Heart left ventricle (tissue), 16 donors: ENCODE results near the gene TCF4. TPM values are rescaled to one million over a fixed set of nuclear protein-coding genes. Genes with fewer than 3 reads are reported as not detected.

Experiments
- ATAC-seq, 4 donors: fragments of 200-7000 bp; cut with Tn5 transposase; one replicate each; pipeline ENCODE4 v1.9.1; 2020 to 2022; ENCODE audit warnings: moderate library complexity in 4 of 4, mild to moderate bottlenecking in 3 of 4, moderate number of reproducible peaks in 1 of 4
- DNase-seq, 5 donors: peaks; one replicate each; pipeline ENCODE4 v3.0.0-alpha.2; 2020
- H3K27ac ChIP-seq, 12 donors: fragments of 200-600 bp; sonication (generic) in 4 of 12; one replicate each; pipeline versions ENCODE4 v1.5.0 to v1.8.0; 2016 to 2022; ENCODE audit warnings: mild to moderate bottlenecking in 2 of 12
- H3K27me3 ChIP-seq, 9 donors: fragments of 200-600 bp; sonication (generic) in 2 of 9; one replicate each; pipeline versions ENCODE4 v1.5.1 to v1.8.0; 2016 to 2022; ENCODE audit warnings: mild to moderate bottlenecking in 3 of 9
- H3K36me3 ChIP-seq, 9 donors: fragments of 200-600 bp; sonication (generic) in 2 of 9; one replicate each; pipeline versions ENCODE4 v1.5.0 to v1.8.0; 2018 to 2022; ENCODE audit warnings: mild to moderate bottlenecking in 2 of 9
- H3K4me1 ChIP-seq, 12 donors: fragments of 200-600 bp; sonication (generic) in 4 of 12; one replicate each; pipeline versions ENCODE4 v1.5.0 to v1.8.0; 2016 to 2022; ENCODE audit warnings: mild to moderate bottlenecking in 3 of 12
- H3K4me3 ChIP-seq, 12 donors: fragments of 200-600 bp; sonication (generic) in 4 of 12; one replicate each; pipeline versions ENCODE4 v1.5.0 to v1.8.0; 2017 to 2022; ENCODE audit warnings: mild to moderate bottlenecking in 9 of 12, moderate library complexity in 4 of 12
- H3K9me3 ChIP-seq, 12 donors: fragments of 200-600 bp; sonication (generic) in 4 of 12; one replicate each; pipeline versions ENCODE4 v1.5.0 to v1.8.0; 2016 to 2022; ENCODE audit warnings: mild to moderate bottlenecking in 1 of 12
- POLR2A ChIP-seq, 2 donors: fragments of 450-650 bp; IDR thresholded peaks; one replicate each; pipeline ENCODE4 v1.6.1; 2017; ENCODE audit warnings: antibody characterized with exemption in 2 of 2, mild to moderate bottlenecking in 2 of 2, moderate library complexity in 2 of 2
- WGBS, 4 donors: extraction: QIAGEN DNeasy Blood & Tissue Kit in 2 of 4; methylation state at CpG; one replicate each; pipeline versions ENCODE4 v1.1.5 to v1.1.7; 2013 to 2018; 5-methylcytosine and 5-hydroxymethylcytosine counted together
- intact Hi-C, 10 donors: fragments of 100-400 bp; cut with DNase I; formaldehyde crosslinking; loops; one replicate each; pipeline versions ENCODE4 v1.11.1 to v1.14.2; 2022
- polyA plus RNA-seq, 2 donors: library from polyadenylated mRNA; stranded (reverse); fragments of 200-250 nt; gene quantifications; one replicate each; pipeline ENCODE4 v1.2.3, GENCODE V29; 2013
- total RNA-seq, 9 donors: library from RNA; depleted of rRNA in 2 of 9; stranded (reverse); fragments of >200 nt in 2 of 9; fragmentation: NEBNext Ultra II Directional in 3 of 9; extraction: Animal tissue kit (Norgen Biotek cat#: 25700) in 3 of 9; gene quantifications; one replicate each; pipeline versions ENCODE4 v1.1.0 to v1.2.4, GENCODE V29; 2016 to 2023
- TF ChIP-seq, protein P1 (sequence below), 12 donors: fragments of 200-600 bp; sonication (generic) in 4 of 12; IDR thresholded peaks; one replicate each; pipeline versions ENCODE4 v1.5.0 to v1.8.0; 2018 to 2022; ENCODE audit warnings: antibody characterized with exemption in 12 of 12, mild to moderate bottlenecking in 5 of 12
- donor health status: ischemic (EF 13 %, LVEDD 7.1; RV severe dilation, severe dysfunction).
- donor health status: healthy with polysubstance abuse.
- donor health status: DM: no; HTN: yes; CAD: no.
- donor health status: DM: no; HTN: no; CAD: no.
- donor health status: ischemic (EF 25% LVEDD 6.9; RV normal size, moderate dysfunction).
- donor health status: ischemic (EF 25% LVEDD 5.7; RV mildly dilated, moderate dysfunction).
- donor health status: healthy.
- donor health status: DM: yes; HTN: yes; CAD: no.
- donor health status: ischemic (EF 35%, LVEDD 5.7; RV mildly dilated, moderate dysfunction).
- donor health status: nonischemic (EF 11% LVEDD 7.7; RV severe dilation, severe dysfunction).
- donor health status: DM: yes; HTN: yes; CAD: no.
- donor health status: PGD.
- donor health status: ischemic (EF 29% LVEDD 5.4; RV normal size, mild dysfunction).
- donor health status: nonischemic (EF 23%, LVEDD 6.1; RV moderate dilation, normal function).

The TCF4 gene
- total and polyA plus RNA-seq, 11 donors = 12.8 to 119 (median 71.5) TPM

DNA sequence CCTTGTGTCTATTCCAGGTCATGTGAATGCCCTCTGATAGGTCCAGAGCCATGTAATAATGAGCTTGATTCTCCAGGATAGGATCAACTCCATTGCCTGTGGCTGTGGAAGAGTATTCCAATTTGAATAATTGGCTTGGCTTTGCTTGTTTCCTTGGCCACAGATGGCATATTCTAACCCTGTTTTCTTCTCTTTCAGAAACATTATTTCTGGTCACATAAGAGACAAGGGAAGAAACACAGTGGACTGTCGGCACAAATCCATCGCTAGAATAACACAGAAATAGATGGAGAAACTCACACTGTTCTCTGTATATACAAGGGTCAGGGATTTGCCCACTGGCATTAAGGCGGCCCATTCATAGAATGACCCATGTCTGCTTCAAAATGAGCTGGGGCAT, 350.3 kb downstream of the TCF4 start:
- peaks cover 7 to 86% (median 60%) of the 10 kb centered on the region in 12 donors for H3K4me1 ChIP-seq
- WGBS, 4 donors = 85 to 91% (median 89%) methylated on average over 3 of the region's 3 CpGs
- H3K27me3 ChIP-seq = no peaks in the 10 kb centered on the region
- intact Hi-C loops = loop anchor here in 9 of 10 donors (5.0 to 10.0 kb wide), 15 partner anchors 105 to 1337 kb away; partner anchors contain the start of gene TCF4 (in 4 of the 9)
- ATAC-seq = no peak
- H3K27ac ChIP-seq = peak overlapping the region in 2 of 12 donors; percentile 8 to 48
- TF ChIP-seq, protein P1, sequence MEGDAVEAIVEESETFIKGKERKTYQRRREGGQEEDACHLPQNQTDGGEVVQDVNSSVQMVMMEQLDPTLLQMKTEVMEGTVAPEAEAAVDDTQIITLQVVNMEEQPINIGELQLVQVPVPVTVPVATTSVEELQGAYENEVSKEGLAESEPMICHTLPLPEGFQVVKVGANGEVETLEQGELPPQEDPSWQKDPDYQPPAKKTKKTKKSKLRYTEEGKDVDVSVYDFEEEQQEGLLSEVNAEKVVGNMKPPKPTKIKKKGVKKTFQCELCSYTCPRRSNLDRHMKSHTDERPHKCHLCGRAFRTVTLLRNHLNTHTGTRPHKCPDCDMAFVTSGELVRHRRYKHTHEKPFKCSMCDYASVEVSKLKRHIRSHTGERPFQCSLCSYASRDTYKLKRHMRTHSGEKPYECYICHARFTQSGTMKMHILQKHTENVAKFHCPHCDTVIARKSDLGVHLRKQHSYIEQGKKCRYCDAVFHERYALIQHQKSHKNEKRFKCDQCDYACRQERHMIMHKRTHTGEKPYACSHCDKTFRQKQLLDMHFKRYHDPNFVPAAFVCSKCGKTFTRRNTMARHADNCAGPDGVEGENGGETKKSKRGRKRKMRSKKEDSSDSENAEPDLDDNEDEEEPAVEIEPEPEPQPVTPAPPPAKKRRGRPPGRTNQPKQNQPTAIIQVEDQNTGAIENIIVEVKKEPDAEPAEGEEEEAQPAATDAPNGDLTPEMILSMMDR (IDR thresholded peaks at IDR 0.05) = no peak
- no peak for TF ChIP-seq POLR2A (IDR thresholded peaks at IDR 0.05)
- DNase-seq = no peak
- H3K9me3 ChIP-seq = no peaks in the 10 kb centered on the region
- no peak overlapping the region for H3K4me3 ChIP-seq
- peaks cover 0 to 51% (median 33%) of the 10 kb centered on the region in 9 donors for H3K36me3 ChIP-seq

DNA sequence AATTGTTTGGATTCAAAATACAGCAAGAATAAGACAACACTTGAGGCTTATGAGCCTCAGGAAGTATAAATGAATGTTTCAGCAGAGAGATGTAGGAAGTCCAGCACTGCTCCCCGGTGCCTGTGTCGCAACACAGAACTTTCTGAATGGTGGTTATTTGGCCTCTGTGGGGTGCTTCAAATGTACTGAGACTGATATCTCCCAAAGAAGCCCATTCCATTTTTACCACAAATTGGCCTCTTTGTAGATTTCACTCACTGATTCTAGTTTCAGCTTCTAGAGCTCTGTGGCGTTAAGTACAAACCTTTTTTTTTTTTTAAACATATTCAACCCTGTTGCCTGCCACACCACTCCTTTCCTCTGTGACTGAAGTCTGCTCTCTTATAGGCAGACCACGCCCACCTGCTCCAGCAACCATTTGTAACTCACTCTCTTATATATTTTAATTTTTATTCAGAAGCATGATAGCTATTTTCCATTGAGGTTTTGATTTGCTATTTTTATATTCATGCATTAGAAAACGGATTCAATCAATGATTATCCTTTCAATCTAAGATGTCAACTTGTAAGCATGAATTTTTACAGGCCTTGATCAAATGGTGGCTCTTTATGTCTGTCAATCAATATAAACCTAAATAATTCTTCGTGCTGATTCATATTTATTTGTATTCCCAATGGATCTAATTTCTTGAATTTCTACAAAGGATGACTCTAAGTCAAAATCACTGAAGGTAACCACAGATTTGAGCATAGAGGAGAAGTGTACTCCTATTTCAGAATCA, 351.7 kb downstream of the TCF4 start:
- Histone ChIP-seq H3K9me3 (no peaks in the 10 kb centered on the region), H3K27me3 (no peaks in the 10 kb centered on the region), H3K27ac (peak overlapping the region in 8 of 12 donors; percentile 14 to 74 (median 25)), H3K4me3 (no peak overlapping the region), H3K4me1 (peaks cover 7 to 73% (median 53%) of the 10 kb centered on the region in 12 donors), H3K36me3 (peaks cover 0 to 52% (median 34%) of the 10 kb centered on the region in 9 donors)
- 61 to 75% (median 68%) methylated on average over 6 of the region's 6 CpGs for WGBS, 4 donors
- intact Hi-C loops = loop anchor here in 9 of 10 donors (5.0 to 10.0 kb wide), 15 partner anchors 106 to 1338 kb away; partner anchors contain the start of gene TCF4 (in 4 of the 9)
- peak in 1 of 5 donors; percentile 36 for DNase-seq
- no peak for TF ChIP-seq POLR2A (IDR thresholded peaks at IDR 0.05)
- TF ChIP-seq, protein P1 (IDR thresholded peaks at IDR 0.05) = no peak
- ATAC-seq = peak in 3 of 4 donors; percentile 49 to 71 (median 68)

DNA sequence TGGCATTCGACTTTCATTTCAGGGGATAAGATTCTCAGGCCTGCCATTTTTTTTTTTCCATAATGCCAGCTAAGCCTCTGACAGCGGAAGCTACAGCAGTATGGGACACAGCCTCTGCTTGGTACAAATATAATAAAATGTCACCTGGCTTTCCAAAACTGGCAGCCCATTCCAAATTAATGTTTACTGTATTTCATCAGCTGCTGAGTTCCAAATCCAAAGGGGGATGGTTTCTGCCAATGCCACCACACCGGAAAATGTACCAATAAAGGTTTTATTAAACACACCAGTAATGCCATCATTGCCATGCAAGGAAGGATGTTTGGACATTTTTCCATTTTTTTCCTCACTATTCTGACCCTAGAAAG, 352.9 kb downstream of the TCF4 start:
- ATAC-seq (no peak), DNase-seq (no peak)
- 62 to 64% (median 63%) methylated on average over 3 of the region's 3 CpGs for WGBS, 4 donors
- Histone ChIP-seq H3K4me3 (no peak overlapping the region), H3K27ac (peak overlapping the region in 9 of 12 donors; percentile 37 to 77 (median 66)), H3K9me3 (no peaks in the 10 kb centered on the region), H3K36me3 (peaks cover 0 to 58% (median 43%) of the 10 kb centered on the region in 9 donors), H3K4me1 (peaks cover 0 to 61% (median 41%) of the 10 kb centered on the region in 12 donors), H3K27me3 (no peaks in the 10 kb centered on the region)
- intact Hi-C loops = loop anchor here (2.0 to 10.0 kb wide), 19 partner anchors 107 to 1342 kb away; partner anchors contain the start of gene TCF4 (in 4 of the 10)
- TF ChIP-seq, protein P1 (IDR thresholded peaks at IDR 0.05) = no peak
- TF ChIP-seq POLR2A (IDR thresholded peaks at IDR 0.05) = no peak
